Measurements from ENCODE around the gene NUDCD3. TPM values are rescaled to one million over a fixed set of nuclear protein-coding genes. Genes with fewer than 3 reads are reported as not detected.

Gene NUDCD3
- total and polyA plus RNA-seq, 2 experiments from 2014 or later, result 54.7 to 60.8 TPM

GRCh38 chr7:44377681-44378421 lies 112.6 kb downstream of the NUDCD3 start:
- no peaks in the 10 kb centered on the region for H3K9me3 ChIP-seq (ENCODE audit: low read depth)
- no peaks in the 10 kb centered on the region for H3K36me3 ChIP-seq (replicated peaks; ENCODE audit: insufficient read depth, low read depth)
- H2AFZ ChIP-seq, result no peak overlapping the region
- 87% methylated on average over 5 of the region's 5 CpGs for WGBS (ENCODE audit: low lambda C conversion rate, missing lambda C conversion rate)
- TF ChIP-seq EZH2 (IDR thresholded peaks at IDR 0.05; ENCODE audit: borderline replicate concordance), result no peak
- no peak for TF ChIP-seq EZH2phosphoT487 (IDR thresholded peaks at IDR 0.05; ENCODE audit: low read depth, severe bottlenecking, unreplicated experiment)
- no peak for TF ChIP-seq CTCF (IDR thresholded peaks at IDR 0.05; ENCODE audit: poor library complexity)
- H3K9me2 ChIP-seq (replicated peaks; ENCODE audit: insufficient read depth), result no peaks in the 10 kb centered on the region
- H3K79me2 ChIP-seq, result no peaks in the 10 kb centered on the region
- H4K20me1 ChIP-seq (ENCODE audit: insufficient read depth, poor library complexity, severe bottlenecking), result no peaks in the 10 kb centered on the region
- no peak overlapping the region for H3K27ac ChIP-seq
- no peak overlapping the region for H3K4me2 ChIP-seq
- H3K4me3 ChIP-seq, result no peak overlapping the region
- no peaks in the 10 kb centered on the region for H3K27me3 ChIP-seq
- no peak for DNase-seq (ENCODE audit: low spot score)
- no peaks in the 10 kb centered on the region for H3K4me1 ChIP-seq (ENCODE audit: insufficient read depth)

- WGBS (ENCODE audit: low lambda C conversion rate, missing lambda C conversion rate), result 82% methylated on average over 1 of the region's 1 CpG
- no peak overlapping the region for H2AFZ ChIP-seq
- no peaks in the 10 kb centered on the region for H3K9me3 ChIP-seq (ENCODE audit: low read depth)
- H3K9me2 ChIP-seq (replicated peaks; ENCODE audit: insufficient read depth), result no peaks in the 10 kb centered on the region
- no peak overlapping the region for H3K4me2 ChIP-seq
- no peaks in the 10 kb centered on the region for H3K36me3 ChIP-seq (replicated peaks; ENCODE audit: insufficient read depth, low read depth)
- no peaks in the 10 kb centered on the region for H3K27me3 ChIP-seq
- no peaks in the 10 kb centered on the region for H4K20me1 ChIP-seq (ENCODE audit: insufficient read depth, poor library complexity, severe bottlenecking)
- TF ChIP-seq CTCF (IDR thresholded peaks at IDR 0.05; ENCODE audit: poor library complexity) (no peak), EZH2phosphoT487 (IDR thresholded peaks at IDR 0.05; ENCODE audit: low read depth, severe bottlenecking, unreplicated experiment) (no peak), EZH2 (IDR thresholded peaks at IDR 0.05; ENCODE audit: borderline replicate concordance) (no peak)
- no peaks in the 10 kb centered on the region for H3K4me1 ChIP-seq (ENCODE audit: insufficient read depth)
- no peak for DNase-seq (ENCODE audit: low spot score)
- H3K79me2 ChIP-seq, result no peaks in the 10 kb centered on the region
- no peak overlapping the region for H3K4me3 ChIP-seq
- no peak overlapping the region for H3K27ac ChIP-seq
Measured at GRCh38 chr7:44377134-44377463, 113.4 kb downstream of the NUDCD3 start.

- Histone ChIP-seq H3K4me1 (ENCODE audit: insufficient read depth) (no peaks in the 10 kb centered on the region), H3K4me3 (no peak overlapping the region), H4K20me1 (ENCODE audit: insufficient read depth, poor library complexity, severe bottlenecking) (no peaks in the 10 kb centered on the region), H3K27me3 (no peaks in the 10 kb centered on the region), H3K27ac (no peak overlapping the region), H3K9me2 (replicated peaks; ENCODE audit: insufficient read depth) (no peaks in the 10 kb centered on the region), H3K4me2 (no peak overlapping the region), H3K36me3 (replicated peaks; ENCODE audit: insufficient read depth, low read depth) (no peaks in the 10 kb centered on the region), H3K9me3 (ENCODE audit: low read depth) (no peaks in the 10 kb centered on the region), H3K79me2 (no peaks in the 10 kb centered on the region), H2AFZ (no peak overlapping the region)
- DNase-seq (ENCODE audit: low spot score), result no peak
- 60% methylated on average over 4 of the region's 7 CpGs for WGBS (ENCODE audit: low lambda C conversion rate, missing lambda C conversion rate)
- TF ChIP-seq EZH2 (IDR thresholded peaks at IDR 0.05; ENCODE audit: borderline replicate concordance), result no peak
- TF ChIP-seq CTCF (IDR thresholded peaks at IDR 0.05; ENCODE audit: poor library complexity), result no peak
- TF ChIP-seq EZH2phosphoT487 (IDR thresholded peaks at IDR 0.05; ENCODE audit: low read depth, severe bottlenecking, unreplicated experiment), result no peak
Measured at GRCh38 chr7:44376429-44377133, 113.9 kb downstream of the NUDCD3 start.
